GM18505 (cell line): ENCODE results near the gene SDK2.

Source experiments
- ATAC-seq: cut with Tn5 transposase; IDR thresholded peaks from one replicate; pipeline ENCODE4 v1.9.1; 2021; ENCODE audit not compliant: unreplicated experiment
- POLR2A ChIP-seq: IDR thresholded peaks from 4 replicates; pipeline ENCODE4 v1.6.1; 2011; ENCODE audit warnings: borderline replicate concordance; ENCODE audit not compliant: insufficient read depth, insufficient read length; ENCODE audit errors: extremely low read depth

The SDK2 gene

DNA sequence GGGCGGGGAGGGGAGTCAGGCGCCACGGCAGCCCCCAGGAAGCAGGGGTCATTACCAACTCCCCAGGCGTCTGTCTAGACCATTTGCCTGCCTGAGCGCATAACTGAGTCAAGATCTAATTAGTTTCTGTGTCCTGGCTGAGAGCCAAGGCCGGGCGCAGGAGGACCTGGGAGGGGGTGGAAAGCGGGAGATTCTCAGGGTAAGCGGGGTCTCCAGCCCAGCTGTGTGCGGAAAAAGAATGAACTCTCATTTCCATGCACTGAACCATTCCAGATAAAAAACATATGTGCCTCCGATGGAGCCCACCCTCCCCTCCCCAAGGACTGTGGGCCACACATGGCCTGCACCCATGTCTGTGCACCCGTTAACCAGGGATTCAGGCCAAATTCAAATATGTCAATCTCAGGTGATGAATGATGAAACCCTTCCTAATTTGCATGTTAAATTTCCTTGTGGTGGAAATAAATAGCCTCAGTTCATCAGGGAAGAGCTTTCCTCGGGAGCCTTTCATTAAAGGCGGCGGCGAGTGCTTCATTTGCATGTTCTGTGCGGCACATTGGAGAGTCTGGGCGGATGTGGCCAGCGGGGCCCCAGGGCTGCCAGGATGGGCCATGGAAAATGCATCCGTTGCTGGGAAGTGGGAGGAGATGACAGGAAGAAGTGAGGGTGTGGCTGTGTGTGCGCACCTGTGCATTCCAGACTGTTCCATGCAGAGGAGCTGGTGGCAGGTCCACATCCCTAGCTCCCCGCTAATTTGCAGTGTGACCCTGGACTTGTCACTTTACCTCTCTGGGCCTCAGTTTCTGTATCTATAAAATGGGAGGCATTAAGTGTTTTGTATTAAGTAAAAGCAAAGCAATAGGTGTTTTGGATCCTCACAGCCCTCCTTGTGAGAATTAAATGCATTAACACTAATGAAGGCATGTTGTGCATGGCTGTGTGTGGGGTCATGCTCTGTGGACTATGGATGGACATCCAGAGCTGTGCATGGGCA is 151.1 kb downstream of the SDK2 start:
- no peak for ATAC-seq
- TF ChIP-seq POLR2A: no peak

- no peak for ATAC-seq
- TF ChIP-seq POLR2A: no peak
These were observed 152.0 kb downstream of the SDK2 start for GRCh38 chr17:73492125-73492820.

DNA sequence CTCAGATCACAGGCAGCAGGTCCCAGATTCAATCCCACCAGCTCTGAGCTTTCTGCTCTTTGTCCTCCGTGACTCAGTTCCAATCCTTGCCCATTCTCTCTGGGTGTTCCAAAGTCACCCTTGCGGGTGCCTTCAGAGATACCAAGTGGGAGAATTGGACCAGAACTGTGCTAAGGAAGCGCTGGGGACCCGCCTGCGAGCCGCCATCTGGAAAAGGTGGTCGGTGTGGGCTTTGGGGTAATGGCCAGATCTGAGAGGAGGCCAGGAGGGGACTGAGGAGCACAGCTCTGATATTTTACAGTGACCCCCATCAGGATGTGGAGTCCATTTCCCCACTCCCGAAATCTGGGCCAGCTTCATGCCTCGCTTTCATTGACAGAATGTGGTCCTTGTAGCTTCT is 152.6 kb downstream of the SDK2 start:
- TF ChIP-seq POLR2A: no peak
- ATAC-seq: no peak

- no peak for TF ChIP-seq POLR2A
These were observed 153.4 kb downstream of the SDK2 start for GRCh38 chr17:73490851-73491250.

GRCh38 chr17:73489991-73490390 is 154.3 kb downstream of the SDK2 start:
- ATAC-seq: no peak
- TF ChIP-seq POLR2A: no peak

More at GRCh38 chr17:73490851-73491250, 153.4 kb downstream of the SDK2 start:
- ATAC-seq: no peak

GRCh38 chr17:73489333-73489732 is 154.9 kb downstream of the SDK2 start:
- no peak for ATAC-seq
- no peak for TF ChIP-seq POLR2A

- no peak for ATAC-seq
- TF ChIP-seq POLR2A: no peak
These were observed 159.1 kb downstream of the SDK2 start for GRCh38 chr17:73485130-73485529.

- TF ChIP-seq POLR2A: no peak
- ATAC-seq: no peak
These were observed 161.4 kb downstream of the SDK2 start for GRCh38 chr17:73482894-73483293.

GRCh38 chr17:73482251-73482716 is 162.0 kb downstream of the SDK2 start:
- TF ChIP-seq POLR2A: no peak
- ATAC-seq: no peak

DNA sequence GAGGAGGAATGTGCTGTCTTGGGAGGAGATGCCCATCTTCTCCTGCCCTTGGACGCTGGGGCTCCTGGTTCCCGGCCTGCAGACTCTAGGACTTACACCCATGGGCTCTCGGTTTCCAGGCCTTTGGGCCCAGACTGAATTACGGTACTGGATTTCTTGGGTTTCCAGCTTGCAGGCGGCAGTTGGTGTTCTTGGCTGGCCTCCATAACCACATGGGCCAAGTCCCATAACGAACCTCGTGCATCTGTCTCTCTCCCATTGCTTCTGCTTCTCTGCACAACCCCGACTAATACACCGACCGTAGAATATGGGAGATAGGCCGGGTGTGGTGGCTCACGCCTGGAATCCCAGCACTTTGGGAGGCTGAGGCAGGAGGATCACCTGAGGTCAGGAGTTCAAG is 162.6 kb downstream of the SDK2 start:
- ATAC-seq: no peak

DNA sequence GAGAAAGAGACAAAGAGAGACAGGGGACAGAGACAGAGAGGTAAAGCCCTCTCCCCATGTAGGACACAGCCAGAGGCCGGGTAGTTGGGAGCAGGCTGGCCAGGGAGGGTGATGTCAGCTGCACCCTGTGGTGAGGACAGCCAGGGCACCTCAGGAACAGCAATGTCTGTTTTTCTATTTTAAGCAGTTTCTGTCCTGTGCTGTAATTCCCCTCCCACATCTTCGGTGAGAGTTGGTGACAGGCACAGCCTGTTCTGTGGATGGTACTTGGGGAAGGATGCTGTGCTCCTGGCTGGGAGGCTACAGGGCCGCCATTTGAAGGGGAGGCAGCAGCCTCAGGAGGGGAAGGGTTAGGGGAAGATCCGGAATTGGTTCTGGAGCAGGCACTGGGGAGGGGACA is 163.5 kb downstream of the SDK2 start:
- no peak for ATAC-seq
- TF ChIP-seq POLR2A: no peak

More for the DNA sequence above, 162.6 kb downstream of the SDK2 start:
- no peak for TF ChIP-seq POLR2A

DNA sequence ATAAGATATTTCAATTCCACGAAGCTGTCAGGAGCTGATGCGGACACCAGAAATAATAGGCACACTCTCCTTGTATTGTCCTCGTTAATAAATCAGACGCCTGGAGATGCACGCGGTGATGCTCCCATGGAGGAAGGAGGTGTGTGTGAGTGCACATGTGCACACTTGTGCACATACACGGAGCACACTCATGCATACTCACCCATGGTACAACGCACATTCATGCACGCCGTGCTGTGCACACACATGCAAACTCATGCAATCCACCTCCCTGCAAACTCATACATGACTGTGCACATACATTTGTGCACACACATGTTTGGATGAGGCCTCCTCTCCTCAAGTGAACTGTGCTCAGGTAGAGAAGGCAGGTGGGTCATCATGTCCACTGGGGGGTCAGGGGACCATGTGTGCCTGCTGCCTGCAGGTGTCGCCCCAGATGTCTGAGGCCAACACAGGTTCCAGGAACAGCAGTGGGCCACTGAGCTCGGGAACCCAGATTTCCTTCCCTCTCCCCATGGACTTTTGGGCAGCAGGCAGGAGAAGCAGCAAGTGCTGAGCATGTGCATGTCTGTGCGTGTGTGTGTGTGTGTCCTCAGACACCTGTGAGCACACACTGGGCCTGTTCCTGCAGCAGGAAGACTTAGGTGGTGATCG is 165.3 kb downstream of the SDK2 start:
- ATAC-seq: no peak

DNA sequence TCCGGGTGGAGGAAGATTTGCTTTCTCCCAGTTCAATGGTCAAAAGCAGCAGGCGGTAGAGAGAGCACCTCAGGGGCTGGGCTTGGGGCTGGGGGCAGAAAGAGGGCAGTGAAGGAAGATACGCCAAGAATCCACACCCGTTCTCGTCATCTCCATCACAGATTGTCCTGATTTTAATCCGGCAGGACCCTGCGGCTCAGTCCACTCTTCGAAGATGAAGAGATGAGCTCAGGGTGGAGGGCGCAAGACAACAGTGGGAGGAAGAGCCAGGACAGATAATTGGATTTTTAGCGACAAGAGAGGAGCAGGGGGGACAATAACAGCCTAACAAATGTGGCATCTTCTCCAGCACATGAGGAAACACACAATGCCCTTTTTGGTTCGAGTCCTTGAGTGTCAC is 165.9 kb downstream of the SDK2 start:
- no peak for ATAC-seq

More for the DNA sequence above, 165.3 kb downstream of the SDK2 start:
- no peak for TF ChIP-seq POLR2A

More for the DNA sequence above, 165.9 kb downstream of the SDK2 start:
- no peak for TF ChIP-seq POLR2A
